IMR-90 (cell line): Measurements from ENCODE around the gene PRRC1. TPM values are rescaled to one million over a fixed set of nuclear protein-coding genes. Genes with fewer than 3 reads are reported as not detected.

Experiments used
- ATAC-seq: fragments of 200-7000 bp; cut with Tn5 transposase; 2 replicates; pipeline ENCODE4 v1.9.1; 2020; ENCODE audit warnings: low read depth, mild to moderate bottlenecking, moderate library complexity
- BruUV-seq: library from RNA; stranded (reverse); fragments of 400-500 nt; replicated peaks from 2 replicates; lab custom pipeline; 2021; lab: Mats Ljungman, UMichigan
- CTCF ChIA-PET: fragments of 300-600 bp; formaldehyde crosslinking; extraction: SDS; loops from one replicate; lab custom pipeline; 2021; ENCODE audit warnings: antibody characterized with exemption; lab: Yijun Ruan, JAX
- POLR2A ChIA-PET: fragments of 300-600 bp; sonication (Branson Sonifier 250); formaldehyde crosslinking; loops from one replicate; lab custom pipeline; 2022; ENCODE audit warnings: antibody characterized with exemption; ENCODE audit not compliant: unreplicated experiment; lab: Charles Lee
- DNase-seq: peaks from one replicate; pipeline ENCODE4 v3.0.0; 2013
- H2AFZ ChIP-seq: replicated peaks from 2 replicates; pipeline ENCODE3; 2013; ENCODE audit warnings: low read length, mild to moderate bottlenecking; ENCODE audit not compliant: poor library complexity
- H2AK5ac ChIP-seq: 2 replicates; pipeline ENCODE4 v1.6.1; 2013; ENCODE audit warnings: low read depth, low read length, inconsistent platforms
- H2AK9ac ChIP-seq: replicated peaks from 2 replicates; pipeline ENCODE3; 2013; ENCODE audit warnings: mild to moderate bottlenecking, low read depth, low read length, moderate library complexity; ENCODE audit not compliant: poor library complexity
- H2BK120ac ChIP-seq: 2 replicates; pipeline ENCODE4 v1.6.1; 2013; ENCODE audit warnings: low read depth, low read length, inconsistent platforms
- H2BK15ac ChIP-seq: 3 replicates; pipeline ENCODE4 v1.6.1; 2013; ENCODE audit warnings: low read depth, low read length, inconsistent platforms
- H2BK20ac ChIP-seq: 2 replicates; pipeline ENCODE4 v1.6.1; 2013; ENCODE audit warnings: low read depth, mild to moderate bottlenecking, inconsistent platforms, low read length, moderate library complexity
- H2BK5ac ChIP-seq: 2 replicates; pipeline ENCODE4 v1.6.1; 2013; ENCODE audit warnings: mild to moderate bottlenecking, low read depth, low read length, inconsistent platforms; ENCODE audit not compliant: poor library complexity, severe bottlenecking
- H3K14ac ChIP-seq: replicated peaks from 2 replicates; pipeline ENCODE4 v1.6.1; 2013; ENCODE audit warnings: low read depth, low read length, inconsistent platforms
- H3K18ac ChIP-seq: 2 replicates; pipeline ENCODE4 v1.6.1; 2013; ENCODE audit warnings: low read depth, low read length, control low read depth
- H3K23ac ChIP-seq: 2 replicates; pipeline ENCODE4 v1.6.1; 2013; ENCODE audit warnings: low read depth, low read length, inconsistent platforms
- H3K27ac ChIP-seq: 2 replicates; pipeline ENCODE4 v1.5.1; 2013; ENCODE audit warnings: mild to moderate bottlenecking, control low read depth, low read length; ENCODE audit not compliant: insufficient read depth
- H3K27me3 ChIP-seq: 2 replicates; pipeline ENCODE4 v1.6.1; 2013; ENCODE audit warnings: low read length; ENCODE audit not compliant: control insufficient read depth, insufficient read depth
- H3K36me3 ChIP-seq: 2 replicates; pipeline ENCODE4 v1.6.1; 2013; ENCODE audit warnings: low read length, mixed read lengths; ENCODE audit not compliant: control insufficient read depth, insufficient read depth
- H3K4ac ChIP-seq: 2 replicates; pipeline ENCODE4 v1.6.1; 2013; ENCODE audit warnings: low read depth, low read length, inconsistent platforms
- H3K4me1 ChIP-seq: 2 replicates; pipeline ENCODE4 v1.6.1; 2013; ENCODE audit warnings: low read length, mixed read lengths; ENCODE audit not compliant: control insufficient read depth, insufficient read depth
- H3K4me2 ChIP-seq: 2 replicates; pipeline ENCODE4 v1.6.1; 2013; ENCODE audit warnings: low read depth, mild to moderate bottlenecking, control low read depth, low read length, moderate library complexity
- H3K4me3 ChIP-seq: 2 replicates; pipeline ENCODE4 v1.5.1; 2013; ENCODE audit warnings: low read depth, mild to moderate bottlenecking, control low read depth, low read length, moderate library complexity; ENCODE audit not compliant: insufficient read depth
- H3K56ac ChIP-seq: 2 replicates; pipeline ENCODE4 v1.6.1; 2013; ENCODE audit warnings: low read length, inconsistent platforms; ENCODE audit not compliant: insufficient read depth; ENCODE audit errors: extremely low read depth
- H3K79me1 ChIP-seq, 2 experiments: 2 replicates each; pipeline ENCODE4 v1.6.1; 2013; ENCODE audit warnings: low read length in 2 of 2, inconsistent platforms in 1 of 2, low read depth in 1 of 2
- H3K9ac ChIP-seq: 2 replicates; pipeline ENCODE4 v1.6.1; 2013; ENCODE audit warnings: low read depth, low read length, control low read depth
- H3K9me1 ChIP-seq: 2 replicates; pipeline ENCODE4 v1.6.1; 2013; ENCODE audit warnings: low read length, inconsistent platforms; ENCODE audit not compliant: insufficient read depth
- H3K9me3 ChIP-seq: 2 replicates; pipeline ENCODE4 v1.6.1; 2013; ENCODE audit warnings: low read length; ENCODE audit not compliant: control insufficient read depth, insufficient read depth
- H4K20me1 ChIP-seq: 2 replicates; pipeline ENCODE4 v1.6.1; 2013; ENCODE audit warnings: low read length, inconsistent platforms; ENCODE audit not compliant: insufficient read depth
- H4K5ac ChIP-seq: 2 replicates; pipeline ENCODE4 v1.6.1; 2013; ENCODE audit warnings: mild to moderate bottlenecking, low read depth, low read length, control low read depth
- H4K8ac ChIP-seq, 2 experiments: 2 replicates each; pipeline ENCODE4 v1.6.1; 2013; ENCODE audit warnings: low read depth in 2 of 2, low read length in 2 of 2, control low read depth in 1 of 2, inconsistent platforms in 1 of 2
- H4K91ac ChIP-seq: 2 replicates; pipeline ENCODE4 v1.6.1; 2013; ENCODE audit warnings: low read depth, low read length, inconsistent platforms; ENCODE audit not compliant: insufficient read depth
- BHLHE40 ChIP-seq: fragments of 150-350 bp; IDR thresholded peaks from 2 replicates; pipeline ENCODE4 v1.6.1; 2016; ENCODE audit warnings: mild to moderate bottlenecking, low read depth, low read length
- CEBPB ChIP-seq: IDR thresholded peaks from 2 replicates; pipeline ENCODE4 v1.6.1; 2012; ENCODE audit warnings: low read depth, low read length, improper control_type of control experiment
- CHD1 ChIP-seq: IDR thresholded peaks from 2 replicates; pipeline ENCODE4 v1.6.1; 2012; ENCODE audit warnings: low read depth, low read length, improper control_type of control experiment
- CTCF ChIP-seq: conservative IDR thresholded peaks from 2 replicates; pipeline ENCODE4 v1.5.1; 2012; ENCODE audit warnings: mild to moderate bottlenecking, low read depth, low read length, improper control_type of control experiment
- ELK1 ChIP-seq: fragments of 150-350 bp; IDR thresholded peaks from 2 replicates; pipeline ENCODE4 v1.6.1; 2016; ENCODE audit warnings: low read depth, mild to moderate bottlenecking, low read length, moderate library complexity, borderline replicate concordance
- FOS ChIP-seq: fragments of 150-350 bp; IDR thresholded peaks from 2 replicates; pipeline ENCODE4 v1.6.1; 2016; ENCODE audit warnings: low read depth, low read length
- MAFK ChIP-seq: IDR thresholded peaks from 2 replicates; pipeline ENCODE4 v1.6.1; 2012; ENCODE audit warnings: low read depth, low read length, improper control_type of control experiment
- MAZ ChIP-seq: IDR thresholded peaks from 2 replicates; pipeline ENCODE4 v1.6.1; 2012; ENCODE audit warnings: low read depth, mild to moderate bottlenecking, low read length, improper control_type of control experiment, moderate library complexity, borderline replicate concordance
- MXI1 ChIP-seq: IDR thresholded peaks from 2 replicates; pipeline ENCODE4 v1.6.1; 2012; ENCODE audit warnings: low read depth, mild to moderate bottlenecking, low read length, moderate library complexity, borderline replicate concordance
- NFE2L2 ChIP-seq: fragments of 150-350 bp; IDR thresholded peaks from 2 replicates; pipeline ENCODE4 v1.6.1; 2016; ENCODE audit warnings: low read depth, mild to moderate bottlenecking, low read length
- POLR2A ChIP-seq: IDR thresholded peaks from 2 replicates; pipeline ENCODE4 v1.6.1; 2012; ENCODE audit warnings: mild to moderate bottlenecking, low read depth, low read length
- RAD21 ChIP-seq: IDR thresholded peaks from 2 replicates; pipeline ENCODE4 v1.6.1; 2012; ENCODE audit warnings: low read length, improper control_type of control experiment
- RCOR1 ChIP-seq: IDR thresholded peaks from 2 replicates; pipeline ENCODE4 v1.6.1; 2012; ENCODE audit warnings: mild to moderate bottlenecking, low read length, improper control_type of control experiment; ENCODE audit not compliant: insufficient replicate concordance
- RFX5 ChIP-seq: IDR thresholded peaks from 2 replicates; pipeline ENCODE4 v1.8.0; 2012; ENCODE audit warnings: low read depth, mild to moderate bottlenecking, low read length, moderate library complexity
- SMC3 ChIP-seq: fragments of 150-350 bp; IDR thresholded peaks from 2 replicates; pipeline ENCODE4 v1.6.1; 2016; ENCODE audit warnings: low read depth, mild to moderate bottlenecking, antibody characterized with exemption, low read length, moderate library complexity
- USF2 ChIP-seq: fragments of 150-350 bp; IDR thresholded peaks from 2 replicates; pipeline ENCODE4 v1.6.1; 2017; ENCODE audit warnings: mild to moderate bottlenecking, antibody characterized with exemption, low read length, low read depth
- WGBS, 2 experiments: methylation state at CpG; one replicate each; pipeline versions ENCODE4 v1.1.5 to v1.1.7; 2013; ENCODE audit warnings: missing lambda C conversion rate in 2 of 2; ENCODE audit not compliant: insufficient read length in 1 of 2; ENCODE audit errors: extremely low coverage in 2 of 2; 5-methylcytosine and 5-hydroxymethylcytosine counted together
- dilution Hi-C: fragments of 300-500 bp; cut with HindIII; formaldehyde crosslinking; loops from one replicate; pipeline ENCODE4 v1.14.3; 2018; ENCODE audit warnings: low sequenced_read_pairs; ENCODE audit not compliant: unreplicated experiment
- in situ Hi-C: fragments of 300-500 bp; cut with MboI; formaldehyde crosslinking; loops from 3 replicates; pipeline ENCODE4 v1.14.3; 2019; ENCODE audit warnings: low sequenced_read_pairs, inconsistent platforms, mixed read lengths
- intact Hi-C: fragments of 100-400 bp; cut with micrococcal nuclease; formaldehyde crosslinking; loops from 2 replicates; pipeline ENCODE4 v1.10.0; 2022
- polyA plus RNA-seq, 3 experiments: library from polyadenylated mRNA; depleted of rRNA; stranded (reverse); fragments of >200 nt; gene quantifications; 2 replicates each; pipeline ENCODE4 v1.2.3, GENCODE V29; 2012; ENCODE audit warnings: low replicate concordance in 1 of 3
- total RNA-seq: library from RNA; depleted of rRNA; stranded (reverse); fragments of >200 nt; gene quantifications from 2 replicates; pipeline ENCODE4 v1.2.3, GENCODE V29; 2012

PRRC1 gene
- total and polyA plus RNA-seq, 2 of the 4 experiments (the other 2 are of a cell fraction): 46.8 to 63.1 TPM

GRCh38 chr5:127513408-127513970, 4.0 kb upstream of the PRRC1 start:
- H3K9ac ChIP-seq: no peak overlapping the region
- peaks cover 3 to 5% of the 10 kb centered on the region in 2 experiments; a peak in 1 of 4 replicates for H3K79me1 ChIP-seq
- H3K4me3 ChIP-seq: no peak overlapping the region
- no peaks in the 10 kb centered on the region for H3K4me1 ChIP-seq
- no peak overlapping the region for H2BK15ac ChIP-seq
- no peak overlapping the region for H3K4me2 ChIP-seq
- no peak overlapping the region for H2AK9ac ChIP-seq
- in situ Hi-C loops: loop anchor here (25.0 kb wide), 1 partner anchor 701 kb away; no protein-coding TSS in a partner anchor
- H3K23ac ChIP-seq: no peak overlapping the region
- H4K5ac ChIP-seq: no peak overlapping the region
- H4K8ac ChIP-seq: no peak overlapping the region
- CTCF ChIA-PET: interaction anchor here (0.6 to 1.2 kb wide), 2 partner anchors 21 to 396 kb away, joined by 3 to 4 read pairs; no protein-coding TSS in a partner anchor
- no peak overlapping the region for H3K4ac ChIP-seq
- no peak overlapping the region for H2AFZ ChIP-seq
- H4K20me1 ChIP-seq: peaks cover 4% of the 10 kb centered on the region; the same call in 1 of the 2 replicates
- no peak overlapping the region for H3K14ac ChIP-seq
- no peak overlapping the region for H2AK5ac ChIP-seq
- H3K27me3 ChIP-seq: peaks cover 13% of the 10 kb centered on the region
- H3K9me3 ChIP-seq: no peaks in the 10 kb centered on the region
- H4K91ac ChIP-seq: no peak overlapping the region
- POLR2A ChIA-PET: no interaction called here
- H2BK20ac ChIP-seq: no peak overlapping the region
- no peaks in the 10 kb centered on the region for H3K36me3 ChIP-seq
- no peak overlapping the region for H2BK5ac ChIP-seq
- 71% methylated on average over 1 of the region's 3 CpGs; no CpG with 5 or more reads in 1 of the 2 experiments for WGBS, 2 experiments
- dilution Hi-C loops: no loop called here
- H3K9me1 ChIP-seq: peaks cover 3% of the 10 kb centered on the region; the same call in 1 of the 2 replicates
- ATAC-seq (no peak), DNase-seq (no peak)
- H3K27ac ChIP-seq: no peak overlapping the region
- H2BK120ac ChIP-seq: no peak overlapping the region
- TF ChIP-seq MAZ (no peak), ELK1 (no peak), SMC3 (no peak), CTCF (no peak), POLR2A (no peak), NFE2L2 (no peak), RCOR1 (no peak), CHD1 (no peak), MXI1 (no peak), CEBPB (no peak), FOS (no peak), RFX5 (no peak), USF2 (no peak), MAFK (no peak), RAD21 (no peak), BHLHE40 (no peak)
- no TSS peak for BruUV-seq
- H3K56ac ChIP-seq: no peak overlapping the region
- intact Hi-C loops: no loop called here
- H3K18ac ChIP-seq: no peak overlapping the region
